ENCODE data around the gene LFNG.
"Not testable (repeated sequence)": the region's sequence is repeated elsewhere in the genome, so short reads cannot be mapped to it uniquely, and the experiment has no call there.

The LFNG gene

DNA sequence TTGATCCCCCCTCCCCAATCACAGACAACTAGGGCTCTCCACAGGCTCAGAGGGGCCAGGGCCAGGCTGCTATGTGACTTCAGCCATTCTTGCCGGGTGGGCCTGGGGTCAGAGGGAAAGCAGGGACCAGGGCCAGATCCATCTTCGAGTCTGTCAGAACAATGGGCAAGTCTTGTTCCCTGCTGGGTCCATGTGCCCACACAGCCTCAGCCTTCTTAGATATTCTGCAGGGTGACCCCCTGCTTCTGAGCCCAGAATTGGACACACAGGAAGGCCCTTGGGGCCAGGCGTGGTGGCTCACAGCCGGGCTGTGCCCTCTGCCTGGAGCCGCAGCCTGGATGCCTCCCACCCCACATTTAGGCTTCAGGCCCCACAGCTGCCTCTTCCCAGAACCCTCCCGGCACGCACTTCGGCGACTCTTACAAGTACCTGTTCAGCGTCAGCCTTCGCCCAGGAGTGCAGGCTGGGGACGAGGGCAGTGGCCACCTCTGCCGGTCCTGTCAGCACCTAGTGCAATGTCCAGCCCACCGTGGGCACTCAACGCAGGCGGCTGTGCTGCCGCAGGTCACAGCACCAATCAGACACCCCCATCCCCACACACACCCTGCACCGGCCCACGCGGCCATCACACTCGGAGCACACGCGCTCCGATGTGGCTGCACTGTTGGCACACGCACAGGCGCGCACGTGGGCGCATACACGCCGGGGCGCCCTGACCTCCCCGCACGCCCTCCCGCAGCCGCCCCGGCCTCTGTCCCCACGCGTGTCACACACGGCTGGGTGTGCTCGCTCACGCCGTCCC lies 11.6 kb downstream of the LFNG start:
- DNase-seq: not testable (repeated sequence)

DNA sequence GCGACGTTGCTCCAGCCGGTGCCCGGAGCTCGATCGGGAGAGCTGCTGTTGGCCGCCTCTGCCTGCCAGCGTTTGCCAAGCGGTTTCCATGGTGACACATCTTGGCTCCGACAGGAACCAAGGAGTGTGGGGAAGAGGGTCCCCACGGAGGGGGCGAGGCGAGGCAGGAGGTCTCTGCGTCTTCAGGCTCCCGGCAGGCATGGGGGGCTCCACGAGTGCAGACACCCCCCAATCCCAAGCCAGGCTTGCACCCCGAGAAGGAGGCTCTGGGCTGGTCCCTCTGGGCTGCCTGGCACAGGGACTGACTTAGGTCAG lies 12.2 kb downstream of the LFNG start:
- not testable (repeated sequence) for DNase-seq

DNA sequence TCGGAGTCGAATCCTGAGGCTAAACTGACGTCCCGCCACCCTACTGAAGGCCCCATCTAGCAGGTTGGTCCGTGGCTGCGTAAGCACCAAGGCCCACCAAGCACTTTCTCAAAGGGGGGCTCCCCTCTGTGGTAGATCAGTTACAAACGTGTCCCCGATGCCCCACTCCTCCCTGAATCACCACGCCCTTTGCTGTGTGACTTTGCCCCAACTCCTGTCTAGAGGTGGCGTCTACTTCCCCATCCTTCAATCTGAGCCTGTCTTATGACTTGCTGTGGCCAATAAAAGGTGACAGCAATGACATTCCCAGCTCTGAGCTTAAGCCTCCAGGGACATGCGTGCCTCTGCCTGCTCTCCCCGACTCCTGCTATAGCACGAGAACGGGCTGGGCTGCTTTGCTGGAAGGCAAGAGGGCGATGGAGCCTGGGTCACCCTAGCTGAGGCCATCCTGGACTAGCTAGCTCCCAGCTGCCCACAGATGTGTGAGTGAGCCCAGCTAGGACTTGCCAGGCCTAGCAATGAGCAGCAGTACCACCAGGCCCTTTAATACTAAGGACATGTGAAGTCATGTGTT lies 12.7 kb downstream of the LFNG start:
- not testable (repeated sequence) for DNase-seq

DNA sequence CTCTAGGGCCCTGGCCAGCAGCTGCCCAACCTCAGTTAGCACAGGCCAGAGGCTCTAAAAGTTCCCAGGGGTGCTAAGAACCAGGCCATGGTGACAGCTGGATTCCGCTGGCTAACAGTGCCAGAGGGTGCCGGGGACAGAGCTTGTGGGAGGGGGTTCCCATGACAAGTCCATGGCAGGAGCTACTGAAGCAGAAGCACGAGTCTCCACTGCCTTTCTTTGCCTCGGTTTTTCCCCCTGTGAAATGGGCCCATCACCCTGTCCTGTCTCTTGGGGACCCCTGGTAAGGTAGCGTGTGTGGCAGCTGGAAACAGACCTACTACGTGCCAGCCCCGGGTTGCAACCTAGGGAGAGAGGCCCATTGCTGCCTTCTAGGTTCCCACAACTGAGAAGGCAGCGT lies 13.2 kb downstream of the LFNG start:
- DNase-seq: not testable (repeated sequence)

DNA sequence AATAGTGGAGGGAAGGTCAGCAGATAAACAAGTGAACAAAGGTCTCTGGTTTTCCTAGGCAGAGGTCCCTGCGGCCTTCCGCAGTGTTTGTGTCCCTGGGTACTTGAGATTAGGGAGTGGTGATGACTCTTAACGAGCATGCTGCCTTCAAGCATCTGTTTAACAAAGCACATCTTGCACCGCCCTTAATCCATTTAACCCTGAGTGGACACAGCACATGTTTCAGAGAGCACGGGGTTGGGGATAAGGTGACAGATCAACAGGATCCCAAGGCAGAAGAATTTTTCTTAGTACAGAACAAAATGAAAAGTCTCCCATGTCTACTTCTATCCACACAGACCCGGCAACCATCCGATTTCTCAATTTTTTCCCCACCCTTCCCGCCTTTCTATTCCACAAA lies 14.0 kb downstream of the LFNG start:
- DNase-seq: not testable (repeated sequence)

DNA sequence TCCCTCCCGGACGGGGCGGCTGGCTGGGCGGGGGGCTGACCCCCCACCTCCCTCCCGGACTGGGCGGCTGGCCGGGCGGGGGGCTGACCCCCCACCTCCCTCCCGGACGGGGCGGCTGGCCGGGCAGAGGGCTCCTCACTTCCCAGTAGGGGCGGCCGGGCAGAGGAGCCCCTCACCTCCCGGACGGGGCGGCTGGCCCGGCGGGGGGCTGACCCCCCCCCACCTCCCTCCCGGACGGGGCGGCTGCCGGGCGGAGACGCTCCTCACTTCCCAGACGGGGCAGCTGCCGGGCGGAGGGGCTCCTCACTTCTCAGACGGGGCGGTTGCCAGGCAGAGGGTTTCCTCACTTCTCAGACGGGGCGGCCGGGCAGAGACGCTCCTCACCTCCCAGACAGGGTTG lies 14.6 kb downstream of the LFNG start:
- not testable (repeated sequence) for DNase-seq

DNA sequence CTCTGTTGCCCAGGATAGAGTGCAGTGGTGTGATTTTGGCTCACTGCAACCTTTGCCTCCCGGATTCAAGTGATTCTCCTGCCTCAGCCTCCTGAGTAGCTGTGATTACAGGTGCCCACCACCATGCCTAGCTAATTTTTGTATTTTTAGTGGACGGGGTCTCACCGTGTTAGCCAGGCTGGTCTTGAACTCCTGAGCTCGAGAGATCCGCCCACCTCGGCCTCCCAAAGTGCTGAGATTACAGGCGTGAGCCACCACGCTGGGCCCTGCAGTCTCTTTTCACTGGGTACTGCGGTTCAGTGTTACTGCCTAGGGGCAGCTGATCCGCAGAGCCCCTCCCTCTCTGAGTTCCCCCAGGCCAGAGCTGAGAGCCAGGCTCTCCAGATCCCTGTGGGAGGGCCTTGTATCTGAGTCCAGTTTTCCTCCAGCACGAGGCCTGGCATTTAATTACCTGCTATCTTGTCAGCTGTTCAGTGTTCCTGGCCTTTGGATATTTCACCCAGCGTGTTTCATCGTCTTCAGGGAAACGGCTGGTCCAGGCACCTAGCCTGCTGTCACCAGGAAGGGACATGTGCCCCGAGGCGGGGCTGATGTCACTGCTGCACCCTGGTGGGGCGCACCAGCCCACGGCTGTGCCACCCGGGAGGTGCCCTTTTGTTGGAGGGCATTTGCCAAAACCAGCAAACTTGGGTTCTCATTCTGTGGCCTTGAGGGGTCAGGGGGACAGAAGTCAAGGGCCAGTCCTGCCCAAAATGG lies 16.5 kb downstream of the LFNG start:
- not testable (repeated sequence) for DNase-seq

DNA sequence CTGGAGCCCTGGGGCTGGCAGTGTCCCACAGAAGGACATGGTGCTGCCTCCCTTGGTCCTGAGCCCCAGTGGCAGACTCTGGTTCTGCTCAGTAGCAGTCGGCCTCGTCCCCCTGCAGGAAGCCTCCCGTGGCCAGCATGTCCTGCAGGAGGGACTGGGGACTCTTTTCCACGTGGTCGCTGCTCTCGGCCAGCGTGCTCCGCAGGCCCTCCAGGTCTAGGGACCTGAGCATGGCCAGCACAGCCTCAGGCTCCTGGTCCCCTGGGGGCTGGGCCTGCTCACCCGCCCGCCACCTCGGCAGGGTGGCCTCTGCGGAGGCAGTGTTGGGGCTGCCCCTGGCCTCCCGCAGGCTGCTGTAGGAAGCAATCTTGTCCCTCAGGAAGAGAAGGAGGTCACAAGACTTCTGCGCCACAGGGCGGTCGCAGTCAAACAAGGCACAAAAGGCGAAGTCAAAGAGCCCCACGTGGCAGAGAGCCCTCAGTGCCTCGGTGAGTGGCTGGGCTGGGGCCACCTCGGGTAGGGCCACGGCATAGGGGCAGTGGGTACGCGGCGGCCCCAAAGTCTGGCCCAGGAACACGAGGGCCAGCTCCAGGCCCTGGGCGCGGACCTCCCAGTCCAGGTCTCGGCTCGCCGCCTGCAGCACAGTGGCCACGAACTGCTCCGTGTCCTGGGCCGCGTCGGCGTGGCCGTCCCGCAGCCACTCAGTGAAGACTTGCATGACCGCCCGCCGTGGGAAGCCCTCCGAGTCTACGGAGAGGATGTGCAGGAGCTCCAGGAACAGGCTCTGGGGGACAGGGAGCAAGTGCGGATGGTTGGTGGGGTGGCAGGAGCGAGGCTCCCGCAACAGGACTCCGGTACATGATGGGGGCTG lies 18.6 kb downstream of the LFNG start:
- no peak for DNase-seq

DNA sequence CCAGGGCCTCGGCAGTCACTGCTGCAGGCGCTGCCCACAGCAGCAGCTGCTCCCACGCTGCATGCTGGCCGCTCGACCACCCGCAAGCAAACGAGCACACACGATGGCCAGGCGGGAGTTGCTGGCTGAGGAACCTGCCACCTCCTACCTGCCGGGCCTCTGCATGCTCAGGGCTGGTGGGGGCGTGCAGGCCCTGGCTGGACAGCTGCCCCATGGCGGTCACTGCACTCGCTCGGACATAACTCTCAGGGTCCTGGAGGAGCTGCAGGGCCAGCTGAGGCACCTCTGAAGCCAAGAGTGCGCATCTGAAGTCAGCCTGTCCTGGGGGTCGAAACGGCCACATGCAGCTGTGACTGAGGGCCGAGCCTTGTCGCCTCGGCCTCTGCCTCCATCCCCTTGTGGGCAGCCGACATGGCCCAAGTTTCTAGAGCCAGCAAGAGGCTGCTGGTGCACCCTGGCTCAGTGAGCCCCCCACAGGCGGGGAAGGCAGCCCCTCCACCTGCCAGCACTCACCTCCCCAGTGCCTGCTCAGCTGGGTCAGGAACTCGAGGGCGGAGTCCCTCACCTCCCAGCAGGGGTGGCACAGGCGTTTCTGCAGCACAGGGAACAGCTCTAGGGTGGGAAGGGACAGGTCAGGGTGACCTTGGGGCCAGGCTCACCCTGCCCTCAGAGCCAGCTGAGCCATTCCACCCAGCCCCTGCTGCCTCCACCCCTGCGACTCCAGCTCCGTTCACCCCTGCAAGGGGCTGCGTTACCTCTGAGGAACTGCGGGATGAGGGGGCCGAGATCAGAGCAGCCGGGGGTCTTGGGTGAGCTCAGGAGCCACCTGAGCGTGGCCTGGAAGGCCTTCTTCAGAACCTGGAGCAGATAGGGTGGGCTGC lies 19.7 kb downstream of the LFNG start:
- DNase-seq: no peak

DNA sequence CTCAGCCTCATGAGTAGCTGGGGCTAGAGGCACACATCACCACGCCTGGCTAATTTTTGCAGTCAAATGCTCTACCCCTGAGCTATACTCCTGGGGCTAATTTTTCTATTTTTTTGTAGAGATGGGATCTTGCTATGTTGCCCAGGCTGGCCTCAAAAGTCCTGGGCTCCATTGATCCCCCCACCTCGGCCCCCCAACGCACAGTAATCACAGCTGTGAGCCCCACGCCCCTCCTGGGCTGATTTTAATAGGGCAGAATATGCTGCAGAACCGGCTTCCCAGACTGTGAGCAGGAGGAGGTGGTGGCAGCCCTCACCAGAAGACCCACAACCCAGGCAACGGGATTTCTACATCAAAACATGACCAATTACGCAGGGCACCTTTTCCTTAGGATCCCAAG lies 20.6 kb downstream of the LFNG start:
- no peak for DNase-seq

DNA sequence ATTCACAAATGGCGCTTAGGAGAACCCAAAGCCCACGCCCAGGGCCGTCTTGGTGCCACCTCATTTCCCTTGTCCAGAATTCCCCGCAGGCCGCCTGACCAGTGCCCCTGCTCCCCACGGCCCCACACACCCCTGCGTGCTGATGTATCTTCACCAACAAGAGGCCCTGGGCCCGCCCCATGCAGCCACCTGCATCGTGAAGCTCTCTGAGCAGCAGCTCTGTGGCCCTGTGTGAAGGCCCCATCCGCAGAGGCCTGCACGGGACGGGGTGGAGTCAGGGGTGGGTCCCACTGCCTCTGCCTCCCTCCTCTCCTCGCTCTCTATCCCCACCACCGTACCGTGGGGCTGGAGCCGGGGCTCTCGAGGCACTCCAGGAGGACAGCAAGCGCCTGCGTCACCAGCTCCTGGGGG lies 21.1 kb downstream of the LFNG start:
- no peak for DNase-seq

DNA sequence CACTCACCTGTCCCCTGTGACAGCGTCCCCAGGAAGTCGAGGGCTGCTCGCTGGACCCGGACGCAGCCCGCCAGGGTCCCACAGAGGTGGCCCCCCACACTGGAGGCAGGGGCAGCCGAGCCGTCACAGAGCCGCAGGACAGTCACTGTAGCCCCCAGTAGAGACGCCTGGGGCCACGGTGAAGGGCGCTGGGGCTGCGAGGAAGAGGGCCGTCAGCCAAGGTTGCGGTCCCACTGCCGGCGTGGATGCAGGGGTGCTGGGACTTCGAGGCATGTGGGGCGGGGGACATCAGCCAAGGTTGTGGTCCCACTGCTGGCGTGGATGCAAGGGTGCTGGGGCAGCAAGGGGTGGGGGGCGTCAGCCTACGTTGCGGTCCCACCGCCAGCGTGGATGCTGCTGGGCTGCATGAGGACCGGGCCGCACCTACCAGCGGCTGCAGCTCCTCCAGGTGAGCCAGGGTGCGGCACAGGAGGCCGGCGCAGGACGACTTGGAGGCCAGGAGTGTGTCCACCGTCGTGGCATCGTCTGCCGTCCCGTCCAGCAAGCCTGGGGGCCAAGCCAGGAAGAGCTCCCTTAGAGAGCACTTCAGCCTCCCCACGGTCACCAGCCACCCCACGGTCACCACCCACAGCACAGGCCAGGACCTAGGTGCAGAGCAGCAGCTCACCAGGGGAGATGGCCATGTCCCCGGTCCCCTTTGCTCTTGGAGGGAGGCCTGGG lies 21.9 kb downstream of the LFNG start:
- no peak for DNase-seq

DNA sequence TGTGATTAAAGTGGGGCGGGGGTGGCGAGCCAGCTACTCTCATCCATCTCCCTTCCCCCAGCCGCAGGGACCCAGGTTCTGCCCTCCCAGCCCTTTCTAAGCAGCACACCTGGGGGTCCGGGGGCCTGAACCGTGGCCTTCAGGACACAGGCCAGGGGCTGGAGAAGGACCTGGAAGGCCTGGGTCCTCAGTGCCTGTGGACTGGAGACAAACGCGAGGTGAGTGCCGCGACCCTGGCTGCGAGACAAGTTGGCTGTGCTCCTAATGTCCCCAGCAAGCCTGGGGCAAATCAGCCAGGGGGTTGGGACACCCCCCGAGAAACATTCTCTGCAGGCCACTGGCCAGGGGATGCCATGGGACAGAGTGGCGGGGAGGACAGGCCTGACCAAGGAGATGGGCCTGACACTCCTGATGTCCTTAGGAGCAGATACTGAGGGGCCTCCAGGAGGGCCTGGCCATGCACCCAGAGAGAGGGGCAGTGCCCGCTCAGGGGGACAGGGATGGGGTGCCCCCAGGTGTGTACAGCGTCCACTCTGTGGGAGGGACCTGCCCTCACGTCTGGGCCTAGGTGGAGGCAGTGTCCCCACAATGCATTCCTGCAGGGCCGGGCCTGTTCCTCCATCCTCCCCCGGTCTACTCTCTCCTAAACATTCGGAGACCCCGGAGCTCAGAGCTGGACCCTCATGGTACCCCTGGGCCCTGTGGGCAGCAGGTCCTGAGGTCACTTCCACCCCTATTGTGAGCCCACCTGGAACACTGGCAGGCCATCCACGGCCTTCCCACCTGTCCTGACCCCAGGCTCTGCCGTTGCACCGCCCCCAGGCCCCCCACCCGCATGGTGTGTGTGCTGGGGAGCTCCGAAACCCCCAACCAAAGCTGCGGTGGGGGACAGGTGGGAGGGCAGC lies 22.7 kb downstream of the LFNG start:
- no peak for DNase-seq

DNA sequence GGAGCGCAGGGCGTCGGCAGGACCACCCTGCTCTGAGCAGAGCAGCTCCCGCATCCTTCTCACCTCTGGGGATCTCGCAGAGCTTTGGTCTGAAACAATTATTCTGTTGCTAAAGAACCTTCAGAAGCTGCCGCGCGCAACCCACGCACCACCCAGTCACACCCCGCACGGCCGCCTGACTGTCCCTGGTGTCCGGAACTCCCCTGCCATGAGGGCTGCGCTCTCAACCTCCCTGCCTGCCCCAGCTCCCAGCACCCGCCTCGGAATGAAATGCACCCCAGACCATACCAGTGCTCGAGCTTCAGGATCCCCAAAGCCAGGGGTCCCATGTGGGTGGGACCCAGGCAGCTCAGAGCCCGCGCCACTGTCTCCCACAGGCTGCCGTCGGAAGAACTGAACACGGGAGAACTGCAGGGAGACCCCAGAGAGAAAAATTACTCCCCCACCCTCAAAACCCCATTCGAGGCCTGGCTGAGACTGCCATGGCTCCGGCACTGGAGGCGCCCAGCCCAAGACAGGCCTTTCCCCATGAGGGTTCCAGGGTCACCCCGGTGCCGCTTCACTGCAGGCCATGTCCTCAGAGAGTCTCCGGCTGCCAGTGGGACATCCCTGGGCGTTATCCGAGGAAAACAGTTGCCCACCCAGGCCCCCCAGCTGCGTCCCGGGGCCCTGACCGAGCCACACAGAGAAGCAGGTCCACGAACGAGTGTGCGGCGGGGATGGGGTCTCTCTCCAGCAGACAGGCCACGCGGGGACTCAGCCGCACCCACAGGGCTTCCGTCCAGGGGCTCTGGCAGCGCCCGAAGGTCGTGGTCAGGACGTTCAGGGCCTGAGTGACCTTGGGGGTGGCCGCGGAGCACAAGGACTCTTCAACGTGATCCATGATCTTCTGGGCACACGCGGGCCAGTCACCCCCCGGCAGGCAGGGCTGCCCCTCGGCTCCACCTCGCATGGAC lies 23.6 kb downstream of the LFNG start:
- DNase-seq: no peak

DNA sequence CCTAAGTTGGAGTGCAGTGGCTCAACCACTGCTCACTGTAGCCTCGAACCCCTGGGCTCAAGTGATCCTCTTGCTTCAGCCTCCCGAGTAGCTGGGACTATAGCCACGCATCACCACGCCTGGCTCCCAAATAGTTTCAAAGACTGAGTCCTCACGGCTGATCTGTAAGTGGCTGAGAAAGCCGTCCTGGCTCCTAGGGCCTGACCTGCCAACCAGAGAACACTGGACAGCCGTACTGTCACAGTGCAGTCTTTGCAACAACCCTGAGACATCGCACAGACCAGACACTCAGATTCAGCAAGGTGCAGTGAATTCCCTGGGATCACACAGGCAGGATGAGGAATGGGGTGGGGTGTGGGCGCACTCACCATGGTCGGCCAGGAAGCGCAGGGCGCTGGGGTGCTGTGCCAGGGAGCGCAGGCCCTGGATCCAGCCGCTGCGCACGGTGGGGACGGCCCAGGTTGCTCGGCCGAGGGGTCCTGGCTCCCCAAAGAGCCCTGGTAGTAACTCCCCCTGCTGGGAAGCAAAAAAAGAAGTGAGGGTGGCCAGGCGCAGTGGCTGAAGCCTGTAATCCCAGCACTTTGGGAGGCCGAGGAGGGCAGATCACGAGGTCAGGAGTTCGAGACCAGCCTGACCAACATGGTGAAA lies 25.1 kb downstream of the LFNG start:
- DNase-seq: no peak

DNA sequence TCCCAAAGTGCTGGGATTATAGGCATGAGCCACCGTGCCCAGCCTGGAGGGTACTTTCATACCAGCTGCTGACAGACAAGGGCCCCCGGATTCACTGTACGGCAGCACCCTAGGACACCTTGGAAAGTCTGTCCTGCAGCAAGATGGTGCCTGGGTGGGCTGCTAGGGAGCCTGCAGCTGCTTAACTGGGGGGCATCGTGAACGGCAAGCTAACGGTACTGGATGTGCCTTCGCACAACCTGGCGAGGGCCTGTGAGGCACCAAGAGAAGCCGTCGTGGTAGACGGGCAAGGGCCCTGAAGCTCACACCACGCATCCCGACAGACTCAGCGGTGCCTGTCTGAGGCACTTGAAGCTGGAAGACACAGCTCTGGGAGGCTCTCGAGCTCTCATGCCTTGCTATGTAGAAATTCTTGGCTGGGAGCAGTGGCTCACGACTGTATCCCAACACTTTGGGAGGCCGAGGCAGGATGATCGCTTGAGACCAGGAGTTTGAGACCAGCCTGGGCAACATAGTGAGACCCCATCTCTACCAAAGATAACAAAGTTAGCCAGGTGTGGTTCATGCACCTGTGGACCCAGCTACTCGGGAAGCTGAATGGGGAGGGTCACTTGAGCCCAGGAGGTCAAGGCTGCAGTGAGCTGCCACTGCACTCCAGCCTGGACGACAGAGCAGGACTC lies 26.3 kb downstream of the LFNG start:
- no peak for DNase-seq

DNA sequence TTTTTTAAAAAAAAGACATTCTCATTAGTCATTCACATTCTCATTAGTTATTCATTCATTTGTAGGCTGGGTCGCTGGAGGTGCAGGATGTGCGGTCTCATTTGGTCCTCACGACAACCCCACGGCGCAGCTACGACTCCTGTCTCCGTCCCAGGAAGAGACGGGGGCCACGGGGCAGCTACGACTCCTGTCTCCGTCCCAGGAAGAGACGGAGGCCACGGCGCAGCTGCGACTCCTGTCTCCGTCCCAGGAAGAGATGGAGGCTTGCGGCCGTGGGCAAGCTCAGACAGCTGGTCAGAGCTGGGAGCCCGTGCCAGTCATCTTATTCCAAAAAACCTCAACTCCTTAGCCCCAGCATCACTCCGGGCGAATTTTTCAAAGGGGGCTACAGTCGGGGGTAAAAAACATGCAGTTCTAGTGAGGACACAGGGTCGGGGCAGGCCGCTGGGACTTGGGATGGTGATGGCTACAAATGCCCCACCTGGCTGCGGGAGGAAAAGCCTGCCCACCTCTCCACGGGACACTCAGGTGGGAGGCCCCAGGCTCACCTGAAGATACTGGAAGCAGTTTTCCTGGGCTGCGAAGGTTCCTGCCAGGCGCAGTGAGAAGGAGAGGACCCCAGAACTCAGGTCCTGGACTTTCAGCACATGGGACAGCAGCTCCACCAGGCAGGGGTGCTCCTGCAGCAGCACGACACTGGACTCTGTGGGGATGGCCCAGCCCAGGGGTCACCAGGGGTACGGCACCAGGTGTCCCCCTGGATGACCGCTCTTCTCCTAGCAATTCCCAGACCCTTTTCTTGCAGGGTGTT lies 27.4 kb downstream of the LFNG start:
- no peak for DNase-seq

Data from activated T-cell treated with anti-CD3 and anti-CD28 coated beads, Interleukin-2, amount 50 U/mL, for 48 hours (primary cell).